GM13977 (cell line): Measurements from ENCODE around the gene PRRG4.
A peak's percentile ranks its signal among the peaks of the same experiment; 100 is the strongest.

Source experiments
- DNase-seq: peaks from one replicate; pipeline ENCODE4 v3.0.0; 2012; ENCODE audit warnings: low spot score
- in situ Hi-C: fragments of 300-500 bp; cut with MboI; formaldehyde crosslinking; loops from one replicate; pipeline ENCODE4 v1.12.0; 2022; ENCODE audit warnings: low sequenced_read_pairs, low pct_unique_long_range_greater_than_20kb, mixed read lengths, inconsistent platforms; ENCODE audit not compliant: unreplicated experiment
- TF ChIP-seq, protein P1 (sequence below): IDR thresholded peaks from 2 replicates; pipeline ENCODE4 v1.5.1; 2012; ENCODE audit warnings: mild to moderate bottlenecking, control low read depth; ENCODE audit not compliant: insufficient read depth; ENCODE audit errors: extremely low read depth, missing control alignments

Gene PRRG4

DNA sequence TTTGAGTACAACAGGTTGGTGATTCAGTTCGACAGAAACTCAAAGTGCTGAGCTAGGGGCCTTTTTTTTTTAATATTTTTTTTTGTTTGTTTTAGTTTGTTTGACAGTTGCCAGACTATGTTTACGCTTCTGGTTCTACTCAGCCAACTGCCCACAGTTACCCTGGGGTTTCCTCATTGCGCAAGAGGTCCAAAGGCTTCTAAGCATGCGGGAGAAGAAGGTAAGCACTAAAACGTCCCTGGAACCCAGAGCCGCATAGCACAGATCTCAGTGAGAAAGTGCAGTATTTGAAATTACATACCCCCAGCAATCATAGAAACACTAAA is 649 bp downstream of the PRRG4 start:
- in situ Hi-C loops = loop anchor here (10.0 kb wide), 1 partner anchor 64 kb away; the partner anchor contains the start of gene QSER1
- TF ChIP-seq, protein P1, sequence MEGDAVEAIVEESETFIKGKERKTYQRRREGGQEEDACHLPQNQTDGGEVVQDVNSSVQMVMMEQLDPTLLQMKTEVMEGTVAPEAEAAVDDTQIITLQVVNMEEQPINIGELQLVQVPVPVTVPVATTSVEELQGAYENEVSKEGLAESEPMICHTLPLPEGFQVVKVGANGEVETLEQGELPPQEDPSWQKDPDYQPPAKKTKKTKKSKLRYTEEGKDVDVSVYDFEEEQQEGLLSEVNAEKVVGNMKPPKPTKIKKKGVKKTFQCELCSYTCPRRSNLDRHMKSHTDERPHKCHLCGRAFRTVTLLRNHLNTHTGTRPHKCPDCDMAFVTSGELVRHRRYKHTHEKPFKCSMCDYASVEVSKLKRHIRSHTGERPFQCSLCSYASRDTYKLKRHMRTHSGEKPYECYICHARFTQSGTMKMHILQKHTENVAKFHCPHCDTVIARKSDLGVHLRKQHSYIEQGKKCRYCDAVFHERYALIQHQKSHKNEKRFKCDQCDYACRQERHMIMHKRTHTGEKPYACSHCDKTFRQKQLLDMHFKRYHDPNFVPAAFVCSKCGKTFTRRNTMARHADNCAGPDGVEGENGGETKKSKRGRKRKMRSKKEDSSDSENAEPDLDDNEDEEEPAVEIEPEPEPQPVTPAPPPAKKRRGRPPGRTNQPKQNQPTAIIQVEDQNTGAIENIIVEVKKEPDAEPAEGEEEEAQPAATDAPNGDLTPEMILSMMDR = no peak
- peak; percentile 46 for DNase-seq

DNA sequence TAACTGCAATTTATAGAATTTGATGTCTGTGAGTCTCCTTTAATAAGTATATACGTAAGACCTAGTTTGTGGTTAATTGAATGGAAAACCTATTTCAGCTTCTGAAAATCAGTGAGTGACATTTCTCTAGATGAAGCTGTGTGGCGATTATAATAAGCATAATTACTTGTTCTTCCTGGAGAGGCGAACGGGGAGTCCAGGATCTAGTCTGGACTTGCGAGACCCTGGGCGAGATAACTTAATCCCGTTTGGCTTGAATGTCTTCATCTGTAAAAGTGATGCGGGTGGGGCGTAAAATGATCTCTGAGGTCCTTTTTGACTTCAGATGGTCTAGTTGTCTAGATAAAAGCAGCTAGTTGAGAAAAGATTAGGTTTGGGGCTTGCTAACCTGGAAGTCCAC is 1.1 kb downstream of the PRRG4 start:
- TF ChIP-seq, protein P1 = no peak
- no peak for DNase-seq
- in situ Hi-C loops = loop anchor here (10.0 kb wide), 1 partner anchor 64 kb away; the partner anchor contains the start of gene QSER1

DNA sequence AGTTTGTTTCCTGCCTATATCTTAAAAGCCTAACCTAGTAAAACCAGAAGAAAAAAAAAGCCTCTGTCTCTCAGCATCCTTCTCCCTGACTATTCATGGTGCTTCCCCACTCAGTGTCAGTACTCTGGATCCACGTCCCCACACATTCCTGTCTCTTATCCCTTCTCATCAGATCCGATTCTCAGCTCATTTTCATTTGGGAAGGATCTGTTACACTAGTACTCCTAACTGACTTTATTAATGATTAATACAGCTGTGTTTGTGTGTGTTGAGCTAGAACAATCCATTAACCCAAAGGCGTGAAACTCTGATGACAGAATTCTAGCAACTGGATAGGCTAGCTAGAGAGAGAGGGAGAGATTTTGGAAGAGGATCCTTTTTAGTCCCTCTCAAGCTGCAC is 1.5 kb downstream of the PRRG4 start:
- TF ChIP-seq, protein P1 = no peak
- no peak for DNase-seq
- in situ Hi-C loops = loop anchor here (10.0 kb wide), 1 partner anchor 64 kb away; the partner anchor contains the start of gene QSER1

DNA sequence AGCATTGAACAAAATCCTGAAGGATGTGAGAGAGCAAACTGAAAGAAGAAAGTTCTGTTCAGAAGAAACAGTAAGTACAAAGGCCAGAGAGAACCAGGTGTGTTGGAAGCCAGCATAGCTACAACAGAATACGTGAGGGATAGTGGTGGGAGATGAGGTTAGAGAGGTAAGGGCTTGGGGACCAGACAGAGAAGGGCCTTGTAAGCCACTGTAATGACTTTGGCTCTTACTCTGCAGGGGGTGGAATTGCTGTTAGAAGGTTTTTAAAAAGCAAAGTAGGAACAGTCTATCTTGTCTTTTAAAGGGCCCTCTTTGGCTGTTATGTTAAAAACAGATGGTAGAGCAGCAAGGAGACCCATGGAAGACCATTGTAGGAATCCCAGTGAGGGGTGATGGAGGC is 4.2 kb downstream of the PRRG4 start:
- DNase-seq = no peak
- TF ChIP-seq, protein P1 = no peak
- in situ Hi-C loops = loop anchor here (10.0 kb wide), 1 partner anchor 61 kb away; the partner anchor contains the start of gene QSER1

DNA sequence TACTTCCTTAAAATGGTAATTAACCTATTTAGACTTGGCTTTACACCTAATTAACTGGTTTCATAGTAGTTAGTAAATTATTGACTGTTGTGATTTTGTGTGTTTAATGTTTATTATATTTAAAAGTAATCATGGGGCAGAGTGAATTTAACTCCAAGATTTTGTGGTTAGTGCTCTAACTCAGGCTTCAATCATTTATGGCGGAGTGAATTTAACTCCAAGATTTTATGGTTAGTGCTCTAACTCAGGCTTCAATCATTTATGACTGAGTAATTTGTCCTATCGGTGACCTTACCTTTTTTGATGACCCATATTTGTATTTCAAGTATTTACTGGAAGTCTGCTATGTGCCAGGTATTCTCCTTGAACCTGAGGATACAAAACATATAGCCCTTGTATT is 7.2 kb downstream of the PRRG4 start:
- in situ Hi-C loops = loop anchor here (10.0 kb wide), 1 partner anchor 58 kb away; the partner anchor contains the start of gene QSER1
- DNase-seq = no peak
- TF ChIP-seq, protein P1 = no peak

DNA sequence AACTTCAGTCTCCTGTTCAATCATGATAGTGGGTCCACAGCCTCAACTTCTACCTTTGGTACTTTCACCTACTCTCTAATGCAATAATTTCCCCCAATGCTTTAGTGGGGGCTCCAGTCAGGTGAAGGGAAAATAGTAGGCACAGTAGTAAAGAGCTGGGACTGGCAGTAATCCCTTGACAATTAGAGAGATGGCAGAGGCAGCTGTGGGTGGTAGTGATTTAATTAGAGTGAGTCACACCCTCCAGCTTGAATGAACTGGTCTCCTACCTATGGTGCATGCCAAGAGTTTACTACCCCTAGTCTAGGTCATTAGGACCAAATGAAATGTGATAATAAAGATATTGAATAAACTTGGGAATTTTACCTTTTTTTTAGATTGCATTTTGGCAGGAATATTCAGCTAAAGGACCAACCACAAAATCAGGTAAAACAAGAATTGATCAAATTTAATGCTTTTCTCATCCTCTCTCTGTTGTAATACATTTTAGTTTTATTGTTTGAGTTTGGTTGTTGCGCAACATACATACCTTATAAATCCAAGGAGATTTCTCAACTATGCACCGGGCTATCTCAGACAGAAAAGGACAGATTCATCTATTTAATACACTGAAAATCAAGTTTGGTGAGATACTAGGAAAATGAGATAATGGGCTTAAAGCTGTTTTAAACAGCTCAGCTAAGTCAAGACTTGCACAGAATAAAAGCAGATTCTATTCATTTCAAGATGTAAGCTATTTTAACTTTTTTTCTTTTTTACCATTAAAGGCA is 9.0 kb downstream of the PRRG4 start:
- in situ Hi-C loops = loop anchor here (10.0 kb wide), 1 partner anchor 56 kb away; the partner anchor contains the start of gene QSER1
- no peak for DNase-seq
- TF ChIP-seq, protein P1 = no peak
